ENCODE measurements around the gene DENND5A. TPM values are rescaled to one million over a fixed set of nuclear protein-coding genes. Genes with fewer than 3 reads are reported as not detected.

The DENND5A gene
- total RNA-seq, 2 experiments from 2014 or later, result 4.0 to 10.5 TPM

DNA sequence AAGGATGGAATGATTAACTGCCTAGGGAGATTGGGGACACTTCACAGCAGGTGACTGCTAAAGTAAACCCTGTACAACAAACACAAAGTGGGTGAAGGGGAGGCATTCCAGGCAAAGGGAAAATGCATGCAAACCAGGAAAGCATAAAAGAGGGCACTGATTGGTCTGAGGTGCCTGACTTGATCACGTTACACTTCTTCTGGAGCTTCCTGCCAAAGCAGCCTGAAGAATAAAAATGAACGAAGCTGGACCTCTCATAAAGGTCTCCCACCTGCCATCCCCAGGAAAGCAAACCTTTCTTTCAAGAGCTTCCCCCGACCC is 127.1 kb downstream of the DENND5A start:
- Histone ChIP-seq H3K4me3 (ENCODE audit: low read depth, low read length, poor library complexity, severe bottlenecking) (no peak overlapping the region), H3K9me3 (ENCODE audit: low read length) (no peaks in the 10 kb centered on the region), H3K9me2 (ENCODE audit: insufficient read depth, low read length) (no peaks in the 10 kb centered on the region), H3K4me2 (ENCODE audit: low read length) (no peak overlapping the region), H3K4me1 (ENCODE audit: insufficient read depth, low read length, poor library complexity, severe bottlenecking) (no peaks in the 10 kb centered on the region), H3K79me2 (ENCODE audit: insufficient read depth, low read depth, low read length) (no peaks in the 10 kb centered on the region), H4K20me1 (ENCODE audit: insufficient read depth, low read length) (no peaks in the 10 kb centered on the region), H3K36me3 (ENCODE audit: insufficient read depth, low read length) (no peaks in the 10 kb centered on the region), H2AFZ (ENCODE audit: low read length) (no peak overlapping the region), H3K27ac (ENCODE audit: low read depth, low read length, poor library complexity, severe bottlenecking) (no peak overlapping the region)
- DNase-seq (ENCODE audit: low spot score), result no peak
- no TSS peak for BruUV-seq (replicated peaks)
- CTCF ChIA-PET (ENCODE audit: unreplicated experiment), result interaction anchor here (0.8 to 1.2 kb wide), 4 partner anchors 9 to 123 kb away, joined by 3 to 6 read pairs (median 4); no protein-coding TSS in a partner anchor
- intact Hi-C loops (cut with micrococcal nuclease; ENCODE audit: unreplicated experiment), result no loop called here
- POLR2A ChIA-PET, result interaction anchor here (0.7 to 0.8 kb wide), 2 partner anchors 10 to 23 kb away, joined by 3 to 4 read pairs; no protein-coding TSS in a partner anchor
- TF ChIP-seq, protein P1, sequence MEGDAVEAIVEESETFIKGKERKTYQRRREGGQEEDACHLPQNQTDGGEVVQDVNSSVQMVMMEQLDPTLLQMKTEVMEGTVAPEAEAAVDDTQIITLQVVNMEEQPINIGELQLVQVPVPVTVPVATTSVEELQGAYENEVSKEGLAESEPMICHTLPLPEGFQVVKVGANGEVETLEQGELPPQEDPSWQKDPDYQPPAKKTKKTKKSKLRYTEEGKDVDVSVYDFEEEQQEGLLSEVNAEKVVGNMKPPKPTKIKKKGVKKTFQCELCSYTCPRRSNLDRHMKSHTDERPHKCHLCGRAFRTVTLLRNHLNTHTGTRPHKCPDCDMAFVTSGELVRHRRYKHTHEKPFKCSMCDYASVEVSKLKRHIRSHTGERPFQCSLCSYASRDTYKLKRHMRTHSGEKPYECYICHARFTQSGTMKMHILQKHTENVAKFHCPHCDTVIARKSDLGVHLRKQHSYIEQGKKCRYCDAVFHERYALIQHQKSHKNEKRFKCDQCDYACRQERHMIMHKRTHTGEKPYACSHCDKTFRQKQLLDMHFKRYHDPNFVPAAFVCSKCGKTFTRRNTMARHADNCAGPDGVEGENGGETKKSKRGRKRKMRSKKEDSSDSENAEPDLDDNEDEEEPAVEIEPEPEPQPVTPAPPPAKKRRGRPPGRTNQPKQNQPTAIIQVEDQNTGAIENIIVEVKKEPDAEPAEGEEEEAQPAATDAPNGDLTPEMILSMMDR (conservative IDR thresholded peaks at IDR 0.05; ENCODE audit: low read length), result no peak
- TF ChIP-seq EZH2phosphoT487 (IDR thresholded peaks at IDR 0.05; ENCODE audit: borderline replicate concordance, low read depth, low read length), result no peak

DNA sequence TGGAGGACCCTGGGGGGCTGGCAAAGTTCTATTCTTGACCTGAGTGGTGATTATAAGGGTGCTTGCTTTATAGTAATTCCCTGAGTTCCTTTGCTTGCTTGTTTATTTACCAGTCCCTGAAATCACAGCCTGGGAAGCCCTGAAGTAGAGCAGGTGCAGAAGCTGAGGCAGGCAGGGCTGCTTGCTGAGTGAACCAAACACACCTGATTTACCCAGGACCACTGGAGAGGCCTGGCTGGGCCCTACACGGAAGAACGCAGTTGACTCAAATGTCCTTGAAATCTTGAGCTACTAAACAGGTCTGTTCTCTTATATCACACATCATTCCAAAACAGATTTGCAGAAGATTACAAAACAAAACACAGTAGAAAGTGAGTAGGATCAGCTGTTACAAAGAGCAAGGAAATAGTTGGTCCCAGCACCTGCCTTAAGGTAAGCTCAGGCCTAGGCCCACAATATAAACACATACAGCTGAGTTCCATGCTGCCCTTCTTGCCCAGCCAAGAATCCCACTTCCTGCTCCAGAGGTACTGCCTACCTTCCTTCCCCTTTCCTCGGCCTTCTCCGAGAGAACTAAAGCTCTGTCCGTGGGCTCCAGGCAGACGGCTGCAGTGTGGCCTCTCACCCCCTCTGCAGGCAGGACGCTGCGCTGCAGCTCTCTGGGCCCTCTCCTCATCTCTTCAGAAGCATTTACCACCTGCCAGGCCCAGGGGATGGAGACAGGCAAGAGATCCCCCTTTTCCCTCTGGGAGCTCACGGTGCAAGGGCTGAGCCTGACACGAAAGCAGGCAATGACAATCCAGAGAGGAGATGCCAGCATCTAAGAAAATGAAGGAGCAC is 127.6 kb downstream of the DENND5A start:
- intact Hi-C loops (cut with micrococcal nuclease; ENCODE audit: unreplicated experiment), result loop anchor here (1.0 to 2.0 kb wide), 2 partner anchors 123 to 223 kb away; no protein-coding TSS in a partner anchor
- no peak overlapping the region for H3K4me3 ChIP-seq (ENCODE audit: low read depth, low read length, poor library complexity, severe bottlenecking)
- H2AFZ ChIP-seq (ENCODE audit: low read length), result no peak overlapping the region
- no peaks in the 10 kb centered on the region for H3K4me1 ChIP-seq (ENCODE audit: insufficient read depth, low read length, poor library complexity, severe bottlenecking)
- H3K79me2 ChIP-seq (ENCODE audit: insufficient read depth, low read depth, low read length), result no peaks in the 10 kb centered on the region
- no peak overlapping the region for H3K27ac ChIP-seq (ENCODE audit: low read depth, low read length, poor library complexity, severe bottlenecking)
- ChIA-PET CTCF (ENCODE audit: unreplicated experiment) (interaction anchor here (0.8 to 1.2 kb wide), 6 partner anchors 10 to 130 kb away, joined by 3 to 6 read pairs (median 3); no protein-coding TSS in a partner anchor), POLR2A (interaction anchor here (0.8 kb wide), 1 partner anchor 22 kb away, joined by 3 read pairs; no protein-coding TSS in a partner anchor)
- no peaks in the 10 kb centered on the region for H3K36me3 ChIP-seq (ENCODE audit: insufficient read depth, low read length)
- peak; percentile 55 for DNase-seq (ENCODE audit: low spot score)
- BruUV-seq (replicated peaks), result no TSS peak
- TF ChIP-seq EZH2phosphoT487 (IDR thresholded peaks at IDR 0.05; ENCODE audit: borderline replicate concordance, low read depth, low read length), result no peak
- TF ChIP-seq, protein P1 (conservative IDR thresholded peaks at IDR 0.05; ENCODE audit: low read length), result peak; percentile 89
- no peak overlapping the region for H3K4me2 ChIP-seq (ENCODE audit: low read length)
- H4K20me1 ChIP-seq (ENCODE audit: insufficient read depth, low read length), result no peaks in the 10 kb centered on the region
- no peaks in the 10 kb centered on the region for H3K9me3 ChIP-seq (ENCODE audit: low read length)
- H3K9me2 ChIP-seq (ENCODE audit: insufficient read depth, low read length), result no peaks in the 10 kb centered on the region

DNA sequence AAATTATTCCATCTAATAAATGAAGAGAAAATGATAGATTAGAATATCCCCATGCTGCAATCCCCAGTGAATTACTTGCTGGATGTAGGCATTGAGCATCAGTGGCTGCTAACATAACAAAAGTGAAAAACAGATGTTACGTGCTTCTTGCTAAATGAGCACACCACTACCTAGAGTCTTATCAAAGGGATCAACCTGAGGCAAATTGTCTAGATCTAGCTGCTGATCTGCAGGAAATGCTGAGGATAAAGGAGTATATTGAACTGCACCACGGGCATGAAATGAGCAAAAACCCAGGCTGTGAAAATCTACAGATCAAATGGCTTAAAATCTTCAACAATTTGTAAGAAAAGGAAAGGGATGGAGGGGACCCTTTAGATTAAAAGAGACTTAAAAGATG is 128.4 kb downstream of the DENND5A start:
- no peaks in the 10 kb centered on the region for H3K36me3 ChIP-seq (ENCODE audit: insufficient read depth, low read length)
- no TSS peak for BruUV-seq (replicated peaks)
- no peaks in the 10 kb centered on the region for H3K9me3 ChIP-seq (ENCODE audit: low read length)
- TF ChIP-seq EZH2phosphoT487 (IDR thresholded peaks at IDR 0.05; ENCODE audit: borderline replicate concordance, low read depth, low read length), result no peak
- TF ChIP-seq, protein P1 (conservative IDR thresholded peaks at IDR 0.05; ENCODE audit: low read length), result no peak
- no peak overlapping the region for H3K27ac ChIP-seq (ENCODE audit: low read depth, low read length, poor library complexity, severe bottlenecking)
- H2AFZ ChIP-seq (ENCODE audit: low read length), result no peak overlapping the region
- H4K20me1 ChIP-seq (ENCODE audit: insufficient read depth, low read length), result no peaks in the 10 kb centered on the region
- POLR2A ChIA-PET, result no interaction called here
- no peak overlapping the region for H3K4me3 ChIP-seq (ENCODE audit: low read depth, low read length, poor library complexity, severe bottlenecking)
- CTCF ChIA-PET (ENCODE audit: unreplicated experiment), result interaction anchor here (0.8 to 1.1 kb wide), 2 partner anchors 121 to 129 kb away, joined by 3 to 6 read pairs; no protein-coding TSS in a partner anchor
- H3K9me2 ChIP-seq (ENCODE audit: insufficient read depth, low read length), result no peaks in the 10 kb centered on the region
- intact Hi-C loops (cut with micrococcal nuclease; ENCODE audit: unreplicated experiment), result loop anchor here (1.0 to 2.0 kb wide), 2 partner anchors 122 to 222 kb away; no protein-coding TSS in a partner anchor
- H3K4me1 ChIP-seq (ENCODE audit: insufficient read depth, low read length, poor library complexity, severe bottlenecking), result no peaks in the 10 kb centered on the region
- no peaks in the 10 kb centered on the region for H3K79me2 ChIP-seq (ENCODE audit: insufficient read depth, low read depth, low read length)
- H3K4me2 ChIP-seq (ENCODE audit: low read length), result no peak overlapping the region
- no peak for DNase-seq (ENCODE audit: low spot score)
